Nephron (organoid): ENCODE data around the gene MXRA8.

ENCODE experiments used
- H3K27ac Mint-ChIP-seq, 3 experiments: 2 replicates each; pipeline ENCODE4 v1.8.0; 2020; ENCODE audit warnings: mixed read lengths in 3 of 3, mild to moderate bottlenecking in 2 of 3, moderate library complexity in 1 of 3
- H3K27me3 Mint-ChIP-seq: 2 replicates; pipeline ENCODE4 v1.8.0; 2021; ENCODE audit warnings: low read depth, mild to moderate bottlenecking, moderate library complexity, mixed read lengths
- H3K36me3 Mint-ChIP-seq: 2 replicates; pipeline ENCODE4 v1.8.0; 2020; ENCODE audit warnings: low read depth, mixed read lengths
- H3K4me1 Mint-ChIP-seq: 2 replicates; pipeline ENCODE4 v1.8.0; 2020; ENCODE audit warnings: mixed read lengths
- H3K4me3 Mint-ChIP-seq, 3 experiments: 2 replicates each; pipeline ENCODE4 v1.8.0; 2020; ENCODE audit warnings: mild to moderate bottlenecking in 3 of 3, mixed read lengths in 3 of 3, moderate library complexity in 2 of 3
- H3K9me3 Mint-ChIP-seq: 2 replicates; pipeline ENCODE4 v1.8.0; 2020; ENCODE audit warnings: mixed read lengths
- TF ChIP-seq, protein P1 (sequence below), 3 experiments: fragments of 200-600 bp; sonication (generic); IDR thresholded peaks; one replicate each; pipeline ENCODE4 v1.5.0; 2021; ENCODE audit warnings: antibody characterized with exemption in 3 of 3; ENCODE audit not compliant: unreplicated experiment in 3 of 3

Gene MXRA8

DNA sequence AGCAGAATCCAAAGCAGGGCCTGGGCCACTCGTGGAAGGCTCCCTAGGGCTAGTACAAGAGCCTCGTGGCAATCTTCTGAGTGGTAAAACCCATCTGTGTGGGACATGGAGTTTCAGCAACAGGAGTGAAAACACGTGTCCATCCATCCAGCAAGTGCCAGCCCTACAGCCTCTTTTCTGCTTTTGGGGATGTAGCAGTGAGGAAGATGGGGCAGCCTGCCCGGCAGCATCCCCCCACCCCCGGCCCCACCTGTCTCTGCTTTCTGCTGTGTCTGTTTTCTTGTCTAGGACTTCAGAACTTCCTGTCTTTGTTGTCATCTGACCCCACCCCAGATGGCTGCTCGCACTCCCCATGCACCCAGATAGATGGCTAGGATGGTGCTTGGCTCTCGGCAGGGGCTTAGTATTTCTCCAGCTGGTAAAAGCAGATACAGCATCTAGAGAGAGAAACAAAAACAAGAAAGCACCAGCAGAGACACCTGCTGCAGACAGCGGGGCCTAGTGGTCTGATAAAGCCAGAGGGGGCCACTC lies 32.2 kb downstream of the MXRA8 start:
- peak overlapping the region; percentile 77 to 79 (median 77) for H3K4me3 Mint-ChIP-seq
- peaks cover 4% of the 10 kb centered on the region for H3K36me3 Mint-ChIP-seq
- TF ChIP-seq, protein P1, sequence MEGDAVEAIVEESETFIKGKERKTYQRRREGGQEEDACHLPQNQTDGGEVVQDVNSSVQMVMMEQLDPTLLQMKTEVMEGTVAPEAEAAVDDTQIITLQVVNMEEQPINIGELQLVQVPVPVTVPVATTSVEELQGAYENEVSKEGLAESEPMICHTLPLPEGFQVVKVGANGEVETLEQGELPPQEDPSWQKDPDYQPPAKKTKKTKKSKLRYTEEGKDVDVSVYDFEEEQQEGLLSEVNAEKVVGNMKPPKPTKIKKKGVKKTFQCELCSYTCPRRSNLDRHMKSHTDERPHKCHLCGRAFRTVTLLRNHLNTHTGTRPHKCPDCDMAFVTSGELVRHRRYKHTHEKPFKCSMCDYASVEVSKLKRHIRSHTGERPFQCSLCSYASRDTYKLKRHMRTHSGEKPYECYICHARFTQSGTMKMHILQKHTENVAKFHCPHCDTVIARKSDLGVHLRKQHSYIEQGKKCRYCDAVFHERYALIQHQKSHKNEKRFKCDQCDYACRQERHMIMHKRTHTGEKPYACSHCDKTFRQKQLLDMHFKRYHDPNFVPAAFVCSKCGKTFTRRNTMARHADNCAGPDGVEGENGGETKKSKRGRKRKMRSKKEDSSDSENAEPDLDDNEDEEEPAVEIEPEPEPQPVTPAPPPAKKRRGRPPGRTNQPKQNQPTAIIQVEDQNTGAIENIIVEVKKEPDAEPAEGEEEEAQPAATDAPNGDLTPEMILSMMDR (IDR thresholded peaks at IDR 0.05; ENCODE audit: unreplicated experiment in 3 of 3): no peak
- peaks cover 21% of the 10 kb centered on the region for H3K4me1 Mint-ChIP-seq
- H3K9me3 Mint-ChIP-seq: no peaks in the 10 kb centered on the region
- no peak overlapping the region for H3K27ac Mint-ChIP-seq
- H3K27me3 Mint-ChIP-seq: no peaks in the 10 kb centered on the region

DNA sequence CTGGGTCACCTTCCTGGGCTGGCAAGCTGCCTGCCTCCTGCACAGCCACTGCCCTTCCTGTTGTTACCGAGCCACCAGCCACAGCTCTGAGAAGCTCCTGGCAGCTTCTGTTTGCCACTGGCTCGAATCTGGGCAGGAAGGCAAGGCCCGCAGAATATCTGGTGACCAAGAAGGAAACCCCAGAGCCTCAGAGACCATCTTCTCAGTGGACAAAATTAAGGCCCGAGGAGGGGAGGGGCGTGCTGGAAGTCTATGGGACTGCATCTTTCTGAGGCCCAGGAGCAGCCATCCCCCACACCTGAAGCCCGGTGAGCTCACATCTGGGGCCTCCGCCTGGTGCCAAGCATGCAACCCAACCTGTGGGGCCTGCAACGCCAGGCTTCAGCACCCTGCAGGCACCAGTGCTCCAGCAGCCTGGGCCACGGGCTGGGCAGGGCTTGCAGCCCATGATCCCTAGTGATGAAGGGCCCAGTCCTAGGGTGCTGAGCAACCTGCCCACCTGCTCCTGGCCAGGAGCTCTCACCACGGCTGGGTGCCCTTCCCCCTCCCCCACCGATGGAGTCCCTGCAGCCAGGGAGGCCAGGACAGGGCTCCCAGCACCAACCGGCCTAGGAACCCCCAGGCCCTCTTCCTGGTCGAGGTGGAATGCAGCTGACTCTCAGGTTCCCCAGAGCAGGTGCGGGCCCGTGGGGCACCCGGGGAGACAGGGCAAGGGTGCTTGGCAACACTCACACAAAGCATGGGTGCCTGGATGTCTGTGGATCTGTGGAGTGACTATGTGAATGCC lies 32.9 kb downstream of the MXRA8 start:
- Mint-ChIP-seq H3K27me3 (no peaks in the 10 kb centered on the region), H3K36me3 (peaks cover 4% of the 10 kb centered on the region), H3K4me1 (peaks cover 21% of the 10 kb centered on the region), H3K9me3 (no peaks in the 10 kb centered on the region), H3K27ac (no peak overlapping the region), H3K4me3 (peak overlapping the region; percentile 75 to 79 (median 77))
- TF ChIP-seq, protein P1 (IDR thresholded peaks at IDR 0.05; ENCODE audit: unreplicated experiment in 3 of 3): no peak

DNA sequence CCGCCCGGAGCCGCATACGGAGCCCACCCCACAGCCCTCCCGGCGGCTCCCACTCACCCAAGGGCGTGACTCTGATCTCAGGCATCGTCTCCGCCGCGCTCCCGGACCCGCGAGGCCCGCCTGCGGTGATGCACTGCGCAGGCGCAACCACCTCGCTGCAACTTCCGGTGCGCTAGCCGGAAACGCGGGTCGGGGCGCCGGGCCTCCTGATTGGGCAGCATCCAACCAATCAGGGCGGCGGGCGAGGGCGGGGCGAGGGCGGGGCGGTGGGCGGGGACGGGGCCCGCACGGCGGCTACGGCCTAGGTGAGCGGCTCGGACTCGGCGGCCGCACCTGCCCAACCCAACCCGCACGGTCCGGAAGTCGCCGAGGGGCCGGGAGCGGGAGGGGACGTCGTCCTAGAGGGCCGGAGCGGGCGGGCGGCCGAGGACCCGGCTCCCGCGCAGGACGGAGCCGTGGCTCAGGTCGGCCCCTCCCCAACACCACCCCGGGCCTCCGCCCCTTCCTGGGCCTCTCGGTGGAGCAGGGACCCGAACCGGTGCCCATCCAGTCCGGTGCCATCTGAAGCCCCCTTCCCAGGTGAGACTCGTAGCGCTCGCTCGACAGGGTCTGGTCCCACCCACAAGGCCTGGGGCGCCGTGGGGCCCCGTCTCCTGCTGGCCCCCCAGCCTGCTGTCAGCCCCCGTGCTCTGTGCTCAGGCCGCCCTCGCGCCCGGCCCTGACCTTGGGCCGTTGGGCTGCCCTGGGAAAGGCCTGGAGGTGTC lies 33.6 kb downstream of the MXRA8 start, which contains the start of the genes CPTP and INTS11:
Gene CPTP, plus strand, starts transcription at position 279 of the 764 bp plus-strand sequence. CDS start 2,109 bp downstream, outside the sequence.
Gene INTS11, minus strand, starts transcription at position 137 of the 764 bp plus-strand sequence. Its CDS starts 52 bp downstream, at position 85.
- Mint-ChIP-seq H3K27me3 (no peaks in the 10 kb centered on the region), H3K4me3 (peak within 1 kb of the TSS; percentile 90 to 97 (median 91)), H3K9me3 (no peaks in the 10 kb centered on the region), H3K36me3 (peaks cover under 1% of the 10 kb centered on the region), H3K27ac (peak within 1 kb of the TSS in 2 of 3 experiments; percentile 48 to 77), H3K4me1 (peaks cover 18% of the 10 kb centered on the region)
- TF ChIP-seq, protein P1 (IDR thresholded peaks at IDR 0.05; ENCODE audit: unreplicated experiment in 3 of 3): no peak

DNA sequence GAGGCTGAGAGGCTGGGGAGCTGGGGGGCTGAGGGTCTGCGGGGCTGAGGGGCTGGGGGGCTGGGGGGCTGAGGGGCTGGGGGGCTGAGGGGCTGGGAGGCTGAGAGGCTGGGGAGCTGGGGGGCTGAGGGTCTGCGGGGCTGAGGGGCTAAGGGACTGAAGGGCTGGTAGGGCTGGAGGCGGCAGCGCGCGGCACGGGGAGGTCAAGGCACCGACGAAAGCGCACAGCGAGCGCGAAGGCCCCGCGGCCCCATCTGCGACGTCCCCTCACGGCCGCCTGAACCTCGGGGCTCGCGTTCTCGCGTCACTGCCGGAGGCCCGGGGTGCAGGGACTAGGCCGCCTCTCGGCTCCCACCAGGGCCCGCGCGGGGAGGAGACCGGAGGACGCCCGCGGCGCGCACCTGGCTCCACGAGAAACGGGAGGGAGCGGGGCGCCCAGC lies 34.3 kb downstream of the MXRA8 start:
- H3K9me3 Mint-ChIP-seq: no peaks in the 10 kb centered on the region
- no peaks in the 10 kb centered on the region for H3K27me3 Mint-ChIP-seq
- TF ChIP-seq, protein P1 (IDR thresholded peaks at IDR 0.05; ENCODE audit: unreplicated experiment in 3 of 3): no peak
- peaks cover 5% of the 10 kb centered on the region for H3K36me3 Mint-ChIP-seq
- peaks cover 21% of the 10 kb centered on the region for H3K4me1 Mint-ChIP-seq
- H3K27ac Mint-ChIP-seq: no peak overlapping the region
- peak overlapping the region; percentile 34 to 91 (median 87) for H3K4me3 Mint-ChIP-seq

DNA sequence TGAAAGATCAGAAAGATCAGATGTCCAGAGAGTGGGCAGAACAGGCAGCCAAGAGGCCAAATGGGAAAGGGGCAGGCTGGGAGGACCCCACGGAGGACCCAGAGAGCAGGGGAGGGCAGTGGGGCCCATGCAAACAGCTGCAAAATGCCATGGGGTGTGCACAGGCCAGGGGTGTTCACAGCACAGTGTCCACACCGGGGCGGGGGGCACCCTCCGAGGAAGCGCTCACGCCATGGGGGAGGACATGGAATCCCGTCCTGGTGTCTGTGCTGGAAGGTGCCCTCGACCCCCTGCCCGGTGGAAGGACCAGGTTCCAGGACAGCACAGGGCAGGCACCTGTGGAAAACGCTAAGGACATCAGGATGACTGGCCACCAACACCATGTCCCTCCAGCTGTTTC lies 35.4 kb downstream of the MXRA8 start:
- peaks cover 26% of the 10 kb centered on the region for H3K4me1 Mint-ChIP-seq
- H3K4me3 Mint-ChIP-seq: peak overlapping the region; percentile 91 to 97 (median 92)
- peaks cover 6% of the 10 kb centered on the region for H3K36me3 Mint-ChIP-seq
- TF ChIP-seq, protein P1 (IDR thresholded peaks at IDR 0.05; ENCODE audit: unreplicated experiment in 3 of 3): no peak
- no peaks in the 10 kb centered on the region for H3K9me3 Mint-ChIP-seq
- H3K27ac Mint-ChIP-seq: peak overlapping the region in 1 of 3 experiments; percentile 77
- no peaks in the 10 kb centered on the region for H3K27me3 Mint-ChIP-seq
